Esophagus squamous epithelium (tissue), 5 donors: ENCODE data around the gene SPEN. TPM values are rescaled to one million over a fixed set of nuclear protein-coding genes. Genes with fewer than 3 reads are reported as not detected.
A peak's percentile ranks its signal among the peaks of the same experiment; 100 is the strongest.
"Not testable (repeated sequence)": the region's sequence is repeated elsewhere in the genome, so short reads cannot be mapped to it uniquely, and the experiment has no call there.

ENCODE experiments used
- DNase-seq: peaks from one replicate; lab custom pipeline; 2025; lab: John Stamatoyannopoulos, UW
- H3K27ac ChIP-seq, 4 donors: fragments of 200-600 bp; sonication (generic); one replicate each; pipeline ENCODE4 v1.5.1; 2016 to 2019; ENCODE audit warnings: mild to moderate bottlenecking in 1 of 4
- H3K27me3 ChIP-seq, 4 donors: fragments of 200-600 bp; sonication (generic); 1 replicate in 3 of 4; 2 replicates in 1 of 4; pipeline versions ENCODE4 v1.5.1 to v1.6.0; 2017 to 2021; ENCODE audit warnings: antibody characterized with exemption in 1 of 4
- H3K36me3 ChIP-seq, 3 donors: fragments of 200-600 bp; sonication (generic); one replicate each; pipeline ENCODE4 v1.5.1; 2016 to 2019
- H3K4me1 ChIP-seq, 3 donors: fragments of 200-600 bp; sonication (generic); one replicate each; pipeline ENCODE4 v1.5.1; 2017 to 2019
- H3K4me3 ChIP-seq, 4 donors: fragments of 200-600 bp; sonication (generic); 1 replicate in 3 of 4; 2 replicates in 1 of 4; pipeline ENCODE4 v1.5.1; 2016 to 2019; ENCODE audit warnings: mild to moderate bottlenecking in 2 of 4, moderate library complexity in 1 of 4
- H3K9me3 ChIP-seq, 3 donors: fragments of 200-600 bp; sonication (generic); one replicate each; pipeline ENCODE4 v1.5.1; 2016 to 2019
- POLR2A ChIP-seq, 4 donors: fragments of 450-650 bp; IDR thresholded peaks; one replicate each; pipeline ENCODE4 v1.6.1; 2017; ENCODE audit warnings: antibody characterized with exemption in 4 of 4, mild to moderate bottlenecking in 4 of 4, moderate library complexity in 3 of 4
- WGBS, 2 donors: methylation state at CpG; one replicate each; pipeline ENCODE4 v1.1.5; 2018; 5-methylcytosine and 5-hydroxymethylcytosine counted together
- intact Hi-C: fragments of 100-400 bp; cut with DNase I; formaldehyde crosslinking; loops from one replicate; pipeline ENCODE4 v1.15.0; 2022
- total RNA-seq, 4 donors: library from RNA; depleted of rRNA; stranded (reverse); fragments of >200 nt; gene quantifications; one replicate each; pipeline ENCODE4 v1.1.0, GENCODE V29; 2016
- TF ChIP-seq, protein P1 (sequence below), 6 experiments: fragments of 450-650 bp in 4 of 6; fragments of 200-600 bp in 2 of 6; sonication (generic) in 2 of 6; IDR thresholded peaks; one replicate each; pipeline ENCODE4 v1.5.1; 2016 to 2019; ENCODE audit warnings: antibody characterized with exemption in 6 of 6, mild to moderate bottlenecking in 4 of 6, moderate library complexity in 4 of 6
- donor health status: DM: yes; HTN: yes; CAD: no.

Gene SPEN
- total RNA-seq, 4 donors from 2014 or later, result 22.4 to 36.0 (median 30.5) TPM

DNA sequence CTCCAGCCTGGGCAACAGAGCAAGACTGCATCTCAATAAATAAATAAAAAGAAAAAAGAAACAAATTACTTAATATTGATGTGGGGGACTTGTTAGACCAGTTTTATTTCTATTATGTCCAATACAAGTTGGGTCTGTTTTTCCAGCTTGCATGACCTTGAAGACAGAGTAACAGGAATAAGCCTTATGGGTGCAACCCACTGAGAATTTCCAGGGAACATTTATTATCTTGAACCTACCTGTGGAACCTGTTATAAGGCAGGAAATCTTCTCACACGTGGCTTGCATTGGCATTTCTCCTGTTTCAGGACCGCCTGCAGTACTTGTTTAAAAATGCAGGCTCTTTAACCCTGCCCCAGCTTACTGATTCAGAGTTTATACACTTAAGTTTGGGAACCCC is 64.4 kb downstream of the SPEN start:
- Histone ChIP-seq H3K27ac (peak overlapping the region in 3 of 4 donors; percentile 62 to 70 (median 66)), H3K4me3 (no peak overlapping the region), H3K27me3 (no peaks in the 10 kb centered on the region), H3K9me3 (no peaks in the 10 kb centered on the region), H3K36me3 (peaks cover 0 to 92% (median 5%) of the 10 kb centered on the region in 3 donors), H3K4me1 (peaks cover 0 to 42% (median 8%) of the 10 kb centered on the region in 3 donors)
- intact Hi-C loops, result no loop called here
- WGBS, 2 donors, result 41 to 56% methylated on average over 2 of the region's 2 CpGs
- no peak for TF ChIP-seq POLR2A (IDR thresholded peaks at IDR 0.05)
- TF ChIP-seq, protein P1, sequence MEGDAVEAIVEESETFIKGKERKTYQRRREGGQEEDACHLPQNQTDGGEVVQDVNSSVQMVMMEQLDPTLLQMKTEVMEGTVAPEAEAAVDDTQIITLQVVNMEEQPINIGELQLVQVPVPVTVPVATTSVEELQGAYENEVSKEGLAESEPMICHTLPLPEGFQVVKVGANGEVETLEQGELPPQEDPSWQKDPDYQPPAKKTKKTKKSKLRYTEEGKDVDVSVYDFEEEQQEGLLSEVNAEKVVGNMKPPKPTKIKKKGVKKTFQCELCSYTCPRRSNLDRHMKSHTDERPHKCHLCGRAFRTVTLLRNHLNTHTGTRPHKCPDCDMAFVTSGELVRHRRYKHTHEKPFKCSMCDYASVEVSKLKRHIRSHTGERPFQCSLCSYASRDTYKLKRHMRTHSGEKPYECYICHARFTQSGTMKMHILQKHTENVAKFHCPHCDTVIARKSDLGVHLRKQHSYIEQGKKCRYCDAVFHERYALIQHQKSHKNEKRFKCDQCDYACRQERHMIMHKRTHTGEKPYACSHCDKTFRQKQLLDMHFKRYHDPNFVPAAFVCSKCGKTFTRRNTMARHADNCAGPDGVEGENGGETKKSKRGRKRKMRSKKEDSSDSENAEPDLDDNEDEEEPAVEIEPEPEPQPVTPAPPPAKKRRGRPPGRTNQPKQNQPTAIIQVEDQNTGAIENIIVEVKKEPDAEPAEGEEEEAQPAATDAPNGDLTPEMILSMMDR (IDR thresholded peaks at IDR 0.05), result peak in 2 of 6 experiments; percentile 28 to 44
- DNase-seq, result no peak

- H3K27me3 ChIP-seq, intact Hi-C loops, DNase-seq, H3K4me3 ChIP-seq, H3K9me3 ChIP-seq: not testable (repeated sequence)
- 93 to 94% methylated on average over 2 to 3 of the region's 3 CpGs for WGBS, 2 donors
- Histone ChIP-seq H3K27ac (peak overlapping the region in 1 of 4 donors; percentile 56), H3K4me1 (peaks cover 0 to 58% (median 10%) of the 10 kb centered on the region in 3 donors), H3K36me3 (peaks cover 0 to 99% (median 5%) of the 10 kb centered on the region in 3 donors)
Observed at GRCh38 chr1:15913607-15914006, 66.1 kb downstream of the SPEN start.

- TF ChIP-seq POLR2A (IDR thresholded peaks at IDR 0.05), result no peak
- peaks cover 0 to 71% (median 10%) of the 10 kb centered on the region in 3 donors for H3K4me1 ChIP-seq
- no peaks in the 10 kb centered on the region for H3K27me3 ChIP-seq
- peak overlapping the region; percentile 16 to 81 (median 44) for H3K27ac ChIP-seq
- intact Hi-C loops, result no loop called here
- WGBS, 2 donors, result 38 to 54% methylated on average over 4 of the region's 4 CpGs
- peak overlapping the region in 1 of 4 donors; percentile 7 for H3K4me3 ChIP-seq
- no peak for DNase-seq
- peaks cover 0 to 93% (median 8%) of the 10 kb centered on the region in 3 donors for H3K36me3 ChIP-seq
- H3K9me3 ChIP-seq, result no peaks in the 10 kb centered on the region
Observed at GRCh38 chr1:15915991-15916390, 68.5 kb downstream of the SPEN start.

- no peak for TF ChIP-seq POLR2A (IDR thresholded peaks at IDR 0.05)
- Histone ChIP-seq H3K27ac (peak overlapping the region; percentile 17 to 81 (median 54)), H3K9me3 (no peaks in the 10 kb centered on the region), H3K36me3 (peaks cover 0 to 93% (median 8%) of the 10 kb centered on the region in 3 donors), H3K4me3 (no peak overlapping the region), H3K4me1 (peaks cover 0 to 67% (median 10%) of the 10 kb centered on the region in 3 donors), H3K27me3 (no peaks in the 10 kb centered on the region)
- intact Hi-C loops, result no loop called here
- DNase-seq, result no peak
- WGBS, 2 donors, result 26 to 29% methylated on average over 4 of the region's 4 CpGs
Observed at GRCh38 chr1:15916417-15916816, 68.9 kb downstream of the SPEN start.

DNA sequence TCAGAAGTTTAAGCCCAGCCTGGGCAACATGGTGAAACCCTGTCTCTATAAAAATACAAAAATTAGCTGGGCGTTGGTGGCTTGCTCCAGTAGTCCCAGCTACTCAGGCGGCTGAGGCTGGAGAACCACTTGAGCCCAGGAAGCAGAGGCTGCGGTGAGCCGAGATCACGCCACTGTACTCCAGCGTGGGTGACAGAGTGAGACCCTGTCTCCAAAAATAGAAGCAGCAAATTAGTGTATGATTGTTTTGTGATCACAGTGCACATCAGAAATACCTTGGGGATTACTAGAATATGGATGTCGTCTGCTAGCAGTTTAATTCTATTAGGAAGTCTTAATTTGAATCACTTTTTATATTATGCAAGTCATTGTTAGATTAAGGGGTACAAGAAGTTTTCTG is 69.4 kb downstream of the SPEN start:
- Histone ChIP-seq H3K27me3 (no peaks in the 10 kb centered on the region), H3K4me3 (no peak overlapping the region), H3K4me1 (peaks cover 0 to 63% (median 10%) of the 10 kb centered on the region in 3 donors), H3K9me3 (no peaks in the 10 kb centered on the region), H3K27ac (peak overlapping the region; percentile 17 to 81 (median 54)), H3K36me3 (peaks cover 0 to 93% (median 9%) of the 10 kb centered on the region in 3 donors)
- 57 to 74% methylated on average over 6 to 7 of the region's 7 CpGs for WGBS, 2 donors
- DNase-seq, result no peak
- intact Hi-C loops, result no loop called here
- TF ChIP-seq POLR2A (IDR thresholded peaks at IDR 0.05), result no peak
- TF ChIP-seq, protein P1 (IDR thresholded peaks at IDR 0.05), result no peak

DNA sequence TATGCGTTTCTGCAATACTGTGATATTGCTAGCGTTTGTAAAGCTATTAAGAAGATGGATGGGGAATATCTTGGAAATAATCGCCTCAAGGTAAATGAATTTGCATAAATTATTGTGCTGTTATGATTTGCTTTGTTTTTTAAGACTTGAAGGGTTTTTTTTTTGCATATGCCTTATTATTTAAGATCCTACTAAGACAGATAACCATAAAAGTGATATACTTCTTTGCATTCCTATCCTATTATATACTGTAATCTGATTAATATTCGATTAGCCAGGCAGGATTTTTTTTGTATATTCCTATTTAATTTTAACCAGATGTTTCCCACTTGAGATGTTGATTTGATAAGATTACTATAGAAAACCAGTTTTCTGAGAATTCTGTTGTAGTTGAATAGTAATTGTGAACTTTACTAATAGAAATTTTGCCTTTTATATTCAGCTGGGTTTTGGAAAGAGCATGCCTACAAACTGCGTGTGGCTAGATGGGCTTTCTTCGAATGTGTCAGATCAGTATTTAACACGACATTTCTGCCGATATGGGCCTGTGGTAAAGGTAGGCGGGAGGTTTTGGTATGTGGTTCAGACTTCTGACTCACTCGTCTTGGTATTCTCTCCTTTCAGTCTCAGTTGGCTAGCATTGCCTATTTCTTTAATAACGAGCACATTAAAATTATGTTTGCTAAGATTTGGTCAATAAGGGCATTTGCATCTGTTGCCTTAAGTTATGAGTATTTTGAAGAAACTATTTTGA is 71.6 kb downstream of the SPEN start:
- no peak overlapping the region for H3K4me3 ChIP-seq
- H3K36me3 ChIP-seq, result peaks cover 0 to 93% (median 15%) of the 10 kb centered on the region in 3 donors
- H3K27me3 ChIP-seq, result no peaks in the 10 kb centered on the region
- no peak for TF ChIP-seq POLR2A (IDR thresholded peaks at IDR 0.05)
- TF ChIP-seq, protein P1 (IDR thresholded peaks at IDR 0.05), result no peak
- DNase-seq, result no peak
- H3K9me3 ChIP-seq, result no peaks in the 10 kb centered on the region
- intact Hi-C loops, result no loop called here
- 43 to 64% methylated on average over 11 of the region's 11 CpGs for WGBS, 2 donors
- H3K27ac ChIP-seq, result peak overlapping the region in 2 of 4 donors; percentile 57 to 66
- peaks cover 0 to 68% (median 19%) of the 10 kb centered on the region in 3 donors for H3K4me1 ChIP-seq
